Hepatocyte (in vitro differentiated cells): ENCODE measurements around the gene AGAP1. TPM values are rescaled to one million over a fixed set of nuclear protein-coding genes. Genes with fewer than 3 reads are reported as not detected.

ENCODE experiments used
- DNase-seq: peaks from one replicate; pipeline ENCODE4 v3.0.0-alpha.2; 2016; ENCODE audit warnings: low spot score
- H2AFZ ChIP-seq: fragments of 200-600 bp; sonication (generic); 2 replicates; pipeline ENCODE4 v1.6.0; 2016; ENCODE audit warnings: antibody characterized with exemption, mild to moderate bottlenecking
- H3K27ac ChIP-seq: fragments of 200-600 bp; sonication (generic); 2 replicates; pipeline ENCODE4 v1.5.1; 2016; ENCODE audit warnings: mild to moderate bottlenecking
- H3K27me3 ChIP-seq: fragments of 200-600 bp; sonication (generic); 2 replicates; pipeline ENCODE4 v1.6.1; 2016
- H3K36me3 ChIP-seq: fragments of 200-600 bp; sonication (generic); replicated peaks from 2 replicates; pipeline ENCODE4 v1.5.1; 2016; ENCODE audit warnings: low read depth; ENCODE audit not compliant: insufficient read depth
- H3K4me1 ChIP-seq: fragments of 200-600 bp; sonication (generic); 2 replicates; pipeline ENCODE4 v1.5.1; 2016; ENCODE audit warnings: mild to moderate bottlenecking, moderate library complexity; ENCODE audit not compliant: insufficient read depth
- H3K4me2 ChIP-seq: fragments of 200-600 bp; sonication (generic); 2 replicates; pipeline ENCODE4 v1.6.0; 2016
- H3K4me3 ChIP-seq: fragments of 200-600 bp; sonication (generic); 2 replicates; pipeline ENCODE4 v1.5.1; 2016; ENCODE audit warnings: mild to moderate bottlenecking
- H3K79me2 ChIP-seq: fragments of 200-600 bp; sonication (generic); 2 replicates; pipeline ENCODE4 v1.6.0; 2017; ENCODE audit warnings: mild to moderate bottlenecking
- H3K9me2 ChIP-seq: fragments of 200-600 bp; sonication (generic); replicated peaks from 2 replicates; pipeline ENCODE4 v1.6.0; 2017; ENCODE audit warnings: mild to moderate bottlenecking; ENCODE audit not compliant: insufficient read depth
- H3K9me3 ChIP-seq: fragments of 200-600 bp; sonication (generic); 2 replicates; pipeline ENCODE4 v1.5.1; 2016; ENCODE audit warnings: low read depth, mild to moderate bottlenecking
- H4K20me1 ChIP-seq: fragments of 200-600 bp; sonication (generic); 2 replicates; pipeline ENCODE4 v1.6.0; 2016; ENCODE audit warnings: mild to moderate bottlenecking; ENCODE audit not compliant: insufficient read depth, poor library complexity, severe bottlenecking
- CTCF ChIP-seq: fragments of 200-600 bp; sonication (generic); IDR thresholded peaks from 2 replicates; pipeline ENCODE4 v1.5.1; 2016; ENCODE audit warnings: antibody characterized with exemption, mild to moderate bottlenecking; ENCODE audit not compliant: poor library complexity
- EZH2 ChIP-seq: fragments of 200-600 bp; sonication (generic); IDR thresholded peaks from 2 replicates; pipeline ENCODE4 v1.6.1; 2016; ENCODE audit warnings: antibody characterized with exemption, mild to moderate bottlenecking, borderline replicate concordance
- EZH2phosphoT487 ChIP-seq: fragments of 200-600 bp; sonication (generic); IDR thresholded peaks from one replicate; pipeline ENCODE4 v1.6.1; 2018; ENCODE audit warnings: antibody characterized with exemption, mild to moderate bottlenecking, low read depth, moderate library complexity; ENCODE audit not compliant: unreplicated experiment, severe bottlenecking
- WGBS: methylation state at CpG from one replicate; pipeline ENCODE4 v1.1.6; 2016; ENCODE audit warnings: low lambda C conversion rate; ENCODE audit errors: missing lambda C conversion rate; 5-methylcytosine and 5-hydroxymethylcytosine counted together
- polyA plus RNA-seq: library from polyadenylated mRNA; unstranded; fragments of >200 nt; fragmentation: Nextera tagmentation; extraction: Ambion mirVana; gene quantifications from 2 replicates; pipeline ENCODE4 v1.2.1, GENCODE V29; 2016
- total RNA-seq: library from RNA; depleted of rRNA; stranded (reverse); fragments of >200 nt; gene quantifications from 2 replicates; pipeline ENCODE4 v1.2.3, GENCODE V29; 2014

AGAP1 gene
- total and polyA plus RNA-seq, 2 experiments from 2014 or later = 12.1 to 20.0 TPM

- 84% methylated on average over 8 of the region's 8 CpGs for WGBS
Observed at GRCh38 chr2:235725016-235725489, 231.2 kb downstream of the AGAP1 start.

GRCh38 chr2:235725841-235726240, 232.0 kb downstream of the AGAP1 start:
- Histone ChIP-seq H2AFZ (no peak overlapping the region), H3K4me3 (no peak overlapping the region), H3K36me3 (no peaks in the 10 kb centered on the region), H3K79me2 (peaks cover 3% of the 10 kb centered on the region), H3K27ac (no peak overlapping the region), H3K4me1 (no peaks in the 10 kb centered on the region), H3K9me3 (no peaks in the 10 kb centered on the region), H3K4me2 (no peak overlapping the region), H3K9me2 (no peaks in the 10 kb centered on the region), H3K27me3 (no peaks in the 10 kb centered on the region), H4K20me1 (no peaks in the 10 kb centered on the region)
- DNase-seq = no peak
- TF ChIP-seq EZH2phosphoT487 = no peak
- no peak for TF ChIP-seq CTCF
- TF ChIP-seq EZH2 = no peak
- WGBS = 96% methylated on average over 4 of the region's 4 CpGs

More at GRCh38 chr2:235725016-235725489, 231.2 kb downstream of the AGAP1 start:
- Histone ChIP-seq H3K27ac (no peak overlapping the region), H3K4me1 (no peaks in the 10 kb centered on the region), H4K20me1 (no peaks in the 10 kb centered on the region), H3K9me2 (no peaks in the 10 kb centered on the region), H3K27me3 (no peaks in the 10 kb centered on the region), H3K36me3 (no peaks in the 10 kb centered on the region), H2AFZ (no peak overlapping the region), H3K9me3 (no peaks in the 10 kb centered on the region), H3K79me2 (peaks cover 3% of the 10 kb centered on the region), H3K4me3 (no peak overlapping the region), H3K4me2 (no peak overlapping the region)
- TF ChIP-seq EZH2 (no peak), CTCF (no peak), EZH2phosphoT487 (no peak)
- DNase-seq = no peak

- H3K4me2 ChIP-seq = no peak overlapping the region
- WGBS = 92% methylated on average over 5 of the region's 5 CpGs
- DNase-seq = no peak
- TF ChIP-seq EZH2phosphoT487 = no peak
- no peaks in the 10 kb centered on the region for H3K4me1 ChIP-seq
- no peak overlapping the region for H2AFZ ChIP-seq
- H3K4me3 ChIP-seq = no peak overlapping the region
- H3K9me2 ChIP-seq = no peaks in the 10 kb centered on the region
- H4K20me1 ChIP-seq = no peaks in the 10 kb centered on the region
- no peaks in the 10 kb centered on the region for H3K36me3 ChIP-seq
- no peak overlapping the region for H3K27ac ChIP-seq
- H3K27me3 ChIP-seq = no peaks in the 10 kb centered on the region
- H3K9me3 ChIP-seq = no peaks in the 10 kb centered on the region
- H3K79me2 ChIP-seq = peaks cover 3% of the 10 kb centered on the region
Observed at GRCh38 chr2:235726554-235726953, 232.7 kb downstream of the AGAP1 start.

GRCh38 chr2:235727174-235727573, 233.3 kb downstream of the AGAP1 start:
- H3K27me3 ChIP-seq = no peaks in the 10 kb centered on the region

More at GRCh38 chr2:235727174-235727573, 233.3 kb downstream of the AGAP1 start:
- no peak for DNase-seq
- no peak overlapping the region for H3K4me2 ChIP-seq
- no peaks in the 10 kb centered on the region for H3K9me2 ChIP-seq
- no peak overlapping the region for H3K4me3 ChIP-seq
- no peaks in the 10 kb centered on the region for H3K4me1 ChIP-seq
- no peak overlapping the region for H2AFZ ChIP-seq
- H3K27ac ChIP-seq = no peak overlapping the region
- no peaks in the 10 kb centered on the region for H4K20me1 ChIP-seq
- no peaks in the 10 kb centered on the region for H3K9me3 ChIP-seq
- TF ChIP-seq CTCF (no peak), EZH2 (no peak), EZH2phosphoT487 (no peak)
- H3K36me3 ChIP-seq = no peaks in the 10 kb centered on the region
- peaks cover under 1% of the 10 kb centered on the region for H3K79me2 ChIP-seq
- WGBS = 60% methylated on average over 5 of the region's 5 CpGs
